Stimulated activated CD8-positive, alpha-beta memory T cell treated with anti-CD3 and anti-CD28 coated beads, Interleukin-15, amount 100 ng/mL, for 48 hours (primary cell): ENCODE measurements around the gene KCNH6.

Source experiments
- DNase-seq, 2 donors: peaks; one replicate each; pipeline ENCODE4 v3.0.0-alpha.2; 2020; ENCODE audit warnings: low read depth in 2 of 2

Gene KCNH6, protein sequence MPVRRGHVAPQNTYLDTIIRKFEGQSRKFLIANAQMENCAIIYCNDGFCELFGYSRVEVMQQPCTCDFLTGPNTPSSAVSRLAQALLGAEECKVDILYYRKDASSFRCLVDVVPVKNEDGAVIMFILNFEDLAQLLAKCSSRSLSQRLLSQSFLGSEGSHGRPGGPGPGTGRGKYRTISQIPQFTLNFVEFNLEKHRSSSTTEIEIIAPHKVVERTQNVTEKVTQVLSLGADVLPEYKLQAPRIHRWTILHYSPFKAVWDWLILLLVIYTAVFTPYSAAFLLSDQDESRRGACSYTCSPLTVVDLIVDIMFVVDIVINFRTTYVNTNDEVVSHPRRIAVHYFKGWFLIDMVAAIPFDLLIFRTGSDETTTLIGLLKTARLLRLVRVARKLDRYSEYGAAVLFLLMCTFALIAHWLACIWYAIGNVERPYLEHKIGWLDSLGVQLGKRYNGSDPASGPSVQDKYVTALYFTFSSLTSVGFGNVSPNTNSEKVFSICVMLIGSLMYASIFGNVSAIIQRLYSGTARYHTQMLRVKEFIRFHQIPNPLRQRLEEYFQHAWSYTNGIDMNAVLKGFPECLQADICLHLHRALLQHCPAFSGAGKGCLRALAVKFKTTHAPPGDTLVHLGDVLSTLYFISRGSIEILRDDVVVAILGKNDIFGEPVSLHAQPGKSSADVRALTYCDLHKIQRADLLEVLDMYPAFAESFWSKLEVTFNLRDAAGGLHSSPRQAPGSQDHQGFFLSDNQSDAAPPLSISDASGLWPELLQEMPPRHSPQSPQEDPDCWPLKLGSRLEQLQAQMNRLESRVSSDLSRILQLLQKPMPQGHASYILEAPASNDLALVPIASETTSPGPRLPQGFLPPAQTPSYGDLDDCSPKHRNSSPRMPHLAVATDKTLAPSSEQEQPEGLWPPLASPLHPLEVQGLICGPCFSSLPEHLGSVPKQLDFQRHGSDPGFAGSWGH

GRCh38 chr17:63523253-63523855, at the start of gene KCNH6:
TSS of gene KCNH6 (plus strand) at chr17:63523358. CDS start at chr17:63523414, 56 bp downstream.
- no peak for DNase-seq

GRCh38 chr17:63474174-63474573, 49.0 kb upstream of the KCNH6 start:
- no peak for DNase-seq

DNA sequence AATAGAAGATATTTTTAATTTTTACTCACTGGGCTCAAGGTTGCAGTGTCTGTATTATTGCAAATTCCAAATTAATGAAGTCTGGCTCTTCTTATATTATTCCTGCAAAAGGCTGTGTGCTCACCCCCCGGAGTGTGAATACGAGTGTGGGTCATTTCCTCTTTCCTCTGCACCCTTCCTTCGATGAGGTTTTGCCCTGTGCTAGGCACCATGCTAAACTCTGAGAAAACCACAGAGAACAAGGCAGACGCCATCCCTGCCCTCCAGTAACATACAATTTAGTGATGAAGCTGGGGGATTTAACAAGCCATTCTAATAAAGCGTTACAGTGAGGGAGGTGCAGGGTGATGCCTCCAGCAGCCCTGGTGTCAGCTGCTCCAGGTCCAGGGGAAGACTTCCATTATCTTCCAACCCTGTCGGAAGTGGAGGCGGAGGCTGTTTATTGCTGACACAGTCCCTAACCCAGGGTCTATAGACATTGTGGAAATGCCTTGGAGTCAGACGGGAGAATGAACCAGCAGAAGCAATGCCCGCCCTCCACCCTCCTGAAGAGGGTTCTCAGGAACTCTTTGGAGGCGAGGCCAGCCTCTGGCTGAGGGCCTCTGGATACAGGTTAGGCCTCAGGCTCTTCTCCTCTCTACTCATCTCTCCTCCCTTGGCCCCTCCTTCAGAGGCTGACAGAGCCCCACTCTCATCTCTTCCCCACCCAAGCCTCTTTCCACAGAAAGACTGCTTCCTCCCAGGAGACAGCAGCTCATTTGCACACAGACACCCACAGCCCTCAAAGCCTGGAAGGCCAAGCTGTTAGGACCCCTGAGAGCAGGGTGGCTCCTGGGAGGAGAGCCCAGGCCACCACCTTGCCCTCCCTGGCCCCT, 48.3 kb upstream of the KCNH6 start:
- DNase-seq: no peak

DNA sequence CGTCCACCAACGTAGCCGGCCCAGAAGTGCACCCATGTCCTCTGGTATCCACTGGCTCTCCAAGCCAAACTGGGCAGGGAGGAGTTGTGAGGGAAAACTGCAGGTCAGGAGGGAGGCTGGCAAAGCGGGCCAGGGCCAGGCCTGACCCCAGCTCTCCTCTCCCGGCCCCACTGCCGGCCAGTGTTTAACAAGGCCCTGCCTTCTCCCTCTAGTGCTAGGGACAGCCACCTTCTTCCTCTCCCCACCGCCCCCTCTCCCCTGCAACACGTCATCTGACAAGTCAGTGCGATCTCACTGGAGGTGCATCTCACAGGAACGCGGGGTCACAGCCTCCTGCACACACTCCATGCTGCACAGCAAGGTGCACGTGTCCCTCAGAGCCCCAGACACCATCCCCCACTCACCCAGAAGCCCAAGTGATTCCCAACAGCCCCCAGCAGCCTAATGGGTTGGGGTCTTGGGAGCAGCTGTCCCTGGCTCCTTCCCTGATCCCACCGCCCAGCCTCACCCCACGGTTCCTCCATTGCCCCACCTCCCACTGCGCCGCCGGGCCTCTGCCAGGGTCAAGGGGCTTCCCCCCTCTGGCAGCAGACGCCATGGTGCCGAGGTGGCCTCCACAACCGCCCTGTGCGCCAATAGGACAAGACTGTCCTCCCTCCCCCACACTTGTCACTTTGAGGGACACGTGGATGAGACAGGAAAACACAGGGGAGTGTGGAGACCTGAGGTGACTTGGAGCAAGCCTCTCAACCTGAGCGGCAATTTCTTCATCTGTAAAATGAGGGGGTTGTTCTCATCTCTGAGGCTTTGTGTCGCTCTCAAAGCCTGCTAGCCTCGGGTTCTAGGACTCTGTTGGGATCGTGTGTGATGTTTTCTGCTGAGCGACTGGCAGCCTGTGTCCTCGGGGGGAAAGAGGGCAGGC, 47.4 kb upstream of the KCNH6 start:
- no peak for DNase-seq

DNA sequence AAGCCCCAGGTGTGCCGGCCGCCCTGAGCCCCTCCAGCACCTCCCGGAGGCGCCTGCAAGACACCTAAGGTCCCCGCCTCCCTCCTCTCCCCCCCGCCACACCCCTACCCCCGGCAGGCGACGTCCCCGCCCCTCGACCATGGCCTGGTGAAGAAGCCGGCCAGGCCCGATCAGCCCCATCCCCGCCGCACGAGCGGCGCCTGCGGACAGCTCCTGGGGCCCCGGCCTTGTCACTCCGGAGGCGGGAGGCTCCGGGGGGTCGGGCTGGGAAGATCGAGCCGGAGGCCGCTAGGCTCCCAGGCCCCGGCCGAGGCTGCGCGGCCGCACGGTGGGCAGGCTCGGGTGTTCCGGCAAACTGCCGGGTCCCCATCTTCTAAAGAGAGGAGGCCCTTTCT, 46.7 kb upstream of the KCNH6 start:
- DNase-seq: no peak

- DNase-seq: peak in 1 of 2 donors; percentile 20
Measured at GRCh38 chr17:63476854-63477479, 46.2 kb upstream of the KCNH6 start, which contains the start of gene ACE. TSS of gene ACE (plus strand) at chr17:63477061. CDS start at chr17:63477095, 34 bp downstream.

GRCh38 chr17:63477480-63478440, 45.4 kb upstream of the KCNH6 start:
- no peak for DNase-seq

- peak; percentile 40 to 62 for DNase-seq
Measured at GRCh38 chr17:63478814-63479494, 44.2 kb upstream of the KCNH6 start.

- no peak for DNase-seq
Measured at GRCh38 chr17:63479495-63480184, 43.5 kb upstream of the KCNH6 start.

- no peak for DNase-seq
Measured at GRCh38 chr17:63480192-63480784, 42.9 kb upstream of the KCNH6 start.

DNA sequence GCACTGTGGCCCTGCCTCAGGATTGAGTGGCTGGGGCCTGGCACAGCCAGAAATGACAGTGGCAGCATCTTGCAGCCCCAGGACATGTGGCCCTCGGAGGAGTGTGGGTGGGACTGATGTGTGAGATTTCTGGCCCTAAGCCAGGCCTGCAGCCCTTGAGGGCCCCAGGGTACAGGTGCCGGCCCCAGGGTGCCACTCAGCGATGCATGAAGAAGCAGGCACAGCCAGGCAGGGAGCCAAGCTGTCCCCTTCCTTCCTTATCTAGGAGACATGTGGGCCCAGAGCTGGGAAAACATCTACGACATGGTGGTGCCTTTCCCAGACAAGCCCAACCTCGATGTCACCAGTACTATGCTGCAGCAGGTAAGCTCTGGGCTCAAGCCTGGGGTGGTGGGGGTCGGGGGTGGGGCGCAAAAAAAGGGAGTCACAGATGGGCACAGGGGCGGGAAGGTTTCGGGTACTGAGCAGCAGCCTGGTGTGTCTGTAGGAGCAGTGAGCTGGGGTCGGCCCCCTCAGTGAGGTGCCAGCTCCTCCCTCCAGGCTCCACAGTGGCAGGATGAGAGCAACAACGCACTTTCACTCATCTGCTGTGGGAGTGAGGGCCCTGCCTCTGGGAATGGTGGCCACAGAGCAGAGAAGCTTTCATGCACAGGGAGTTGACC, 42.2 kb upstream of the KCNH6 start:
- no peak for DNase-seq

DNA sequence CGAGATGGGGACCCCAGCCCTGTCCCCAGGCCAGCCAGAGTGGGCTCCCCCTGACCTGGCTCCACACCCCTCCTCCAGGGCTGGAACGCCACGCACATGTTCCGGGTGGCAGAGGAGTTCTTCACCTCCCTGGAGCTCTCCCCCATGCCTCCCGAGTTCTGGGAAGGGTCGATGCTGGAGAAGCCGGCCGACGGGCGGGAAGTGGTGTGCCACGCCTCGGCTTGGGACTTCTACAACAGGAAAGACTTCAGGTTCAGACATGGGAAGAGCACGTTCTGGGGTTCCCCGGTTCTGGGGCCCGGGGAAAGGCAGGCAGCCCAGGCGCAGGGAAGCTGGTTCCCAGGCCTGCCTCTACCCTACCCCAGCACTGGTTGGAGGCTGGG, 41.7 kb upstream of the KCNH6 start:
- no peak for DNase-seq

DNA sequence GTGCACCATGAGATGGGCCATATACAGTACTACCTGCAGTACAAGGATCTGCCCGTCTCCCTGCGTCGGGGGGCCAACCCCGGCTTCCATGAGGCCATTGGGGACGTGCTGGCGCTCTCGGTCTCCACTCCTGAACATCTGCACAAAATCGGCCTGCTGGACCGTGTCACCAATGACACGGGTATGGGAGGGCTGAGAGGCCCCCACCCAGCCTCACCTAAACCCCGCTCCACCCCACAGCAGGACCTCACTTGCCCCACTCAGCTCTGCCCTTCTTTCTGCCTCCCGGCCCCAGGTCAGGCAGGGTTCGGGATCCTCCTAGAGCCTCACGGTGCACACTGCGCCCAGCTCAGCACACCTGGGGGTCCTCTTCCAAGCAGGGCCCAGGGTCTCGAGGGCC, 40.6 kb upstream of the KCNH6 start:
- no peak for DNase-seq

DNA sequence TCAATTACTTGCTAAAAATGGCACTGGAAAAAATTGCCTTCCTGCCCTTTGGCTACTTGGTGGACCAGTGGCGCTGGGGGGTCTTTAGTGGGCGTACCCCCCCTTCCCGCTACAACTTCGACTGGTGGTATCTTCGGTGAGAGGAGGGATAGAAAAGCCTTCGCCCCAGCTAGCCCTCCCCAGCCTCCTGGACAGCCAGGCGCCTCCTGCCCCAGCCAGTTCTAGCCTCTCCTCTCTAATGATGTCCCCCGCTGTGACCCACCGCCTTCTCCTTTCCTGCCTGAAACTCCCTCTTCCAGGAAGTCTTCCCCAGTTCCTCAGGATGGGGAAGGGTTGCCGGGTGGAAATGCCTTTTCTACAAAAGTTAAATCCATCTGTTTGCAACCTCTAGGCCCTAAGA, 40.1 kb upstream of the KCNH6 start:
- no peak for DNase-seq

GRCh38 chr17:63483655-63484575, 39.2 kb upstream of the KCNH6 start:
- no peak for DNase-seq
